ENCODE data around the gene DRICH1.
A peak's percentile ranks its signal among the peaks of the same experiment; 100 is the strongest.
"Not testable (repeated sequence)": the region's sequence is repeated elsewhere in the genome, so short reads cannot be mapped to it uniquely, and the experiment has no call there.

Gene DRICH1

DNA sequence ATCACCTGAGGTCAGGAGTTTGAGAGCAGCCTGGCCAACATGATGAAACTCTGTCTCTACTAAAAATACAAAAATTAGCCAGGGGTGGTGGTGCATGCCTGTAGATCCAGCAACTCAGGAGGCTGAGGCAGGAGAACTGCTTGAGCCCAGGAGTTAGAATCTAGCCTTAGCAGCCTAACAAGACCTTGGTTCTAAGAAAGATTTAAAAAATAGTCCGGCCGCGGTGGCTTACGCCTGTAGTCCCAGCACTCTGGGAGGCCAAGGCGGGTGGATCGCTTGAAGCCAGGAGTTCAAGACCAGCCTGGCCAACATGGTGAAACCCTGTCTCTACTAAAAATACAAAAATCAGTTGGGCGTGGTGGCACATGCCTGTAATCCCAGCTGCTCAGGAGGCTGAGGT, 14.4 kb upstream of the DRICH1 start:
- not testable (repeated sequence) for DNase-seq

DNA sequence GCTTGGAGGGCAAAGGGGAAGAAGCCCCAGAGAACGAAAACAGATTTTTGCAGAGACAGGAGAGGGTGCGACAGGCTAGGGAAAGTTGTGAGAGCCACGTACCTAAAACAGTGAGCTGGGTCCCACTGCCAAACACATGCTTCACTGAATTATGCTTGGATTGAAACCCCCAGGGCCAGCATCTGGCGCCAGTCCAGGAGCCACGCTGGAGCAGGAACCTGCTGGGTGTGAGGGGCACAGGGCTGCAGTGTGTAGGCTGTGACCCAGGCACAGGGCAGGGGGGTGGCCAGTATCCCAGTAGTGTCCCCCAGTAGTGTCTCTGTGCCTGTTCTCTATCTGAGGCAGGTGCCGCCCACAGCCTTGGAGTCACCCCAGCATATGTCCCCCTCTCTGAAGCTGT, 8.1 kb upstream of the DRICH1 start:
- DNase-seq = not testable (repeated sequence)

DNA sequence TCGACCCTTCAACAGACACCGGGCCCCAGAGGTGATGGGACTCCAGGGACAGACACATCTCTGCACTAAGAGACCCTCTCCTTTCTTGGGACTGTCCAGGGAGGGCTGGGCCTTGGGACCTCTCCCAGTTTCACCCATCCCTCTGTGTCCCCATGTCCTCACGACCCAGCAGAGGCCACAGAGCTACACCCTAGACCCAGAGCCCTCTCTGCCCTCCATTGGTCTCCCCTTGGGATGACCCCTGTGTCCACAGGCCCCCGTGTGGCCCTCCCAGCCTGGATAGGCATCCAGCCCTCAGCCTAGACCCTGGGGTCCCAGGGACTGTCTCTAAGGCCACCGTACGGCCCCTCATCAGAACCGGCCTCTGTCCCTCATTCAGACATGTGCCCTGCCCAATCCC, 7.5 kb upstream of the DRICH1 start:
- DNase-seq = no peak

DNA sequence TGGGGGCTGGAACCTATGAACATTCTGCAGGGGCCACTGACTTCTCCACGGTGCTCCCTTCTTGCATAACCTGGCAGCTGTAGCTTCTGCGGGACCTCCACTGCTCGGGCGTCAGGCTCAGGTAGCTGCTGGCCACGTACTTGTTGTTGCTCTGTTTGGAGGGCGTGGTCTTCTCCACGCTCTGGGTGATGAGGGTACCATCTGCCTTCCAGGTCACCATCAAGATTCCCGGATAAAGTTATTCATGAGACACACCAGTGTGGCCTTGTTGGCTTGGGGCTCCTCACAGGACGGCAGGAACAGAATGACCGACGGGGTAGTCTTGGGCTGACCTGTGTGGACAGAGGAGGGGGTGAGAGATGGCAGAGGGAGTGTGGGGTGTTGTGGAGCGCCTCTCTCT, 6.5 kb upstream of the DRICH1 start:
- DNase-seq = no peak

DNA sequence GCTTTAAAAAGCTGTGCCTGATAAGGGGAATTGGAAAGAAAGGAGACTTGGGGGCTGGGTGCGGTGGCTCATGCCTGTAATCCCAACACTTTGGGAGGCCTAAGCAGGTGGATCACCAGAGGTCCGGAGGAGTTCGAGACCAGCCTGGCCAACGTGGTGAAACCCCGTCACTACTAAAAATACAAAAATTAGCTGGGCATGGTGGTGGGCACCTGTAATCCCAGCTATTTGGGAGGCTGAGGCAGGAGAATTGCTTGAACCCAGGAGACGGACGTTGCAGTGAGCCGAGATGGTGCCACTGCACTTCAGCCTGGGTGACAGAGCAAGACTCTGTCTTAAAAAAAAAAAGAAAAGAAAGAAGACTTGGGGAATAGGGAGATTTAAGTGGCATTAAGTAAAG, 3.2 kb upstream of the DRICH1 start:
- not testable (repeated sequence) for DNase-seq

DNA sequence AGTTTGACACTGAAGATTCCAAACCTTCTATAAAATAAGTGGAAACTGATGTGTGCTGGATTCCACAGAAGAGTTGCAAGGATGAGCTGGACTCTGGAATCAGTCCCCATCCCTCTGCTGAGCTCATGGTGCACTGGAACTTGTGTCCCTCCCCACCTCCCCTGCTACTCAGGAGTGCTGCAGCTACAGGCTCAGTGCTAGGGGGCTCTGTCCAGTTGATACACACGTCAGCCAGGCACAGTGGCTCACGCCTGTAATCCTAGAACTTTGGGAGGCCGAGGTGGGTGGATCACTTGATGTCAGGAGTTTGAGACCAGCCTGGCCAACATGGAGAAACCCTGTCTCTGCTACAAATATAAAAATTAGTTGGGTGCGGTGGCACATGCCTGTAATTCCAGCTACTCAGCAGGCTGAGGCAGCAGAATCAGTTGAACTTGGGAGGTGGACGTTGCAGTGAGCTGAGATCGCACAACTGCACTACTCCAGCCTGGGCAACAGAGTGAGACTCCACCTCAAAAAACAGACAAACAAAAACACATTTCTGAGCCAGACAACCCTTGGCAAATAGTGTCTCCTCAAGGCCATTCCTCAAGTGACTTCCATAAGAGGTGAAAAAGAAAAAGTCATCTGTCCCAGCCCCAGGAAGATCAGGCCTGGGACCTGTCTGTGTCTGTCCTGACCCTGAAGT, 3.9 kb downstream of the DRICH1 start:
- DNase-seq = not testable (repeated sequence)

DNA sequence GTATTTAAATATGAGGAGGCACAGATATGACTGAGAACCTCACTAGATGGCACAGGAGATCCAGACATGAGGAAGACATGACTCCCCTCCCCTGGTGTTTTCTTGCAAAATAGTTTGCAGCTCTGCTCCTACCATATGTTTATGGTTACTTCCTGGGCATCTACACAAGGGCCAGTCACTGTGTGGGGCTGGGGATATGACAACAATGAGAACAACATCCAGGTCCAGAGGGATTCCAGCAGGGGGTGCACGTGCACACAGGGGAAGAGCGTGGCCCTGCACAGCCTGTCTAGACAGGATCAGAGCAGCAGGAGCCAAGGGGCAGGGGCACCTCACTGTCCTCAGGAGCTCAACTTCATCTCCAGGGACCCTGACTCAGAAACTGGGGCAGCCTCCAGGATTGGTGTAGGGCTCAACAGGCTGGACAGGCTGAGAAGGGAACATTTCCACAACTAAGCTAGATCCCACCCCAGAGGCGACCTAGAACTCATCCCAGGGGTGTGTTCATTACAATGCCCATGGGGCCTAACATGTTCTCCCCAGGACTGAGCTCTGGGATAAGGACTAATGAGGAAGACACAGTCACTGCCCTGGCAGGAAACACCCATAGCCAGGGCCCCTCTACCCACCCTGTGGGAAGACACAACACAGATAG, 4.6 kb downstream of the DRICH1 start:
- DNase-seq = peak; percentile 69

DNA sequence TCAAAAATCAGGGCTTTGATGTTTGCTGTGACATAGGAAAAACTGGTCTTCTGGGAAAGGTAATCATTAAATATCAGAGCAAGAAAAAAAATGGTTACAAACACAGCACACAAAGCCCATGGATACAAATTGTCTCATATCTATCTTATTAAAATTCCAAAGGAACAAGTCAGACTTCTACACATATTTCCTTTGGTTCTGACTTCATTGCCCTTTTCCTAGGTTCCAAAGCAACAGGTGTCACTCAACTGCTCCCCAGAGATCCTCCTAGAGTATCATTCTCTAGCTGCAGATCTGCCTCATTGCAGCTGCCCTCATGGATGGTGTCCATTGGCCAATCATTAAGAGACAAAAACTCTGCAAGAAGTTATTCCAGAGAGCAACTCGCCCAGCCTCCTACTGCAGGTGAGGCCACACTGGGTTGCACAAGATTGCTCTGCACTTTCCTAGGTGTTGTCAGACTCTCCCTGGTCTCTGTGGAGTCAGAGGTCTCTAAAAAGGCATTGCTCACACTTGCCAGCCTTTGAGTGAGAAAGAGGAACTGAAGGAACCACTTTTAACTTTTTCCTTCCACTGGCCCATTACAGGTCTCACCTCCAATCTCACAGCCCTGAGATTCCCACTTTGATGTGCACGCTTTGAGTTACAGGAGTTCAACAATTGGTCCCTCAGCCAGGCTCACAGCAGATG, 5.7 kb downstream of the DRICH1 start:
- DNase-seq = no peak

DNA sequence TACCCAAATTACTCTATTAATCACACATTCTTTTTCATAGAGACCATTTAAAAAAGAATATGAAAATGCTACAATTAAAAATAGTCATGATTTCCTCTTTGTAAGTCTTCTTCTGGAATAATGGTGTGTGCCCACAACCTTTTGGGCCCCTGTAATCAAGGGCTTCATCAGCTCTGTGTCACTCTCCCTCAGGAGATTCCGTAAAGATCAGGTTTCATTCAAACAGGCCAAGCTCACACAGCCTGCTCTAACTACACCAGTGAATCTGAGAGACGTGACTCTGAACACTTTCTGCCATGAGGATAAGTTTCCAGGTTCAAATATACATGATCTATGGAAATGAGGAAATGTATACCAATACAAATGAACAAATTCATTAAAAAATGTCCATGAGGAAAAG, 9.5 kb downstream of the DRICH1 start:
- DNase-seq = no peak

DNA sequence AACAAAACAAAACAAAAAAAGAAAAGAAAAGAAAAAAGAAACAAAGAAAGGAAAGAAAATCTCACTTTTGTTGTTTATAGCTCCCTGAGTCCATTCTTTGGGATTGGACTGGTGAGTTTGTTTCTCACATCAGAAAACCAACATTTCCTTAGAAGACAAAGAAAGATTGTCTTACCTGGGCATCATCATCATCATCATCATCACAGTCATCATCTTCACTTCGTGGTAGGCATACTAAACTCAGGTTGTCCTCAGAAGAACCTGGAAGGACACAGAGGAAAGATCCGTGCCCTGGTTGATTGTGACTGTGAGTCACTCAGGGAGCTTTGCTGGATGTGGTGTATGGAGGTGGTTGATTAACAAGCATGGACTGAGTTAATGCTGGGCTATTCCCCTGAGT, 10.2 kb downstream of the DRICH1 start:
- not testable (repeated sequence) for DNase-seq

DNA sequence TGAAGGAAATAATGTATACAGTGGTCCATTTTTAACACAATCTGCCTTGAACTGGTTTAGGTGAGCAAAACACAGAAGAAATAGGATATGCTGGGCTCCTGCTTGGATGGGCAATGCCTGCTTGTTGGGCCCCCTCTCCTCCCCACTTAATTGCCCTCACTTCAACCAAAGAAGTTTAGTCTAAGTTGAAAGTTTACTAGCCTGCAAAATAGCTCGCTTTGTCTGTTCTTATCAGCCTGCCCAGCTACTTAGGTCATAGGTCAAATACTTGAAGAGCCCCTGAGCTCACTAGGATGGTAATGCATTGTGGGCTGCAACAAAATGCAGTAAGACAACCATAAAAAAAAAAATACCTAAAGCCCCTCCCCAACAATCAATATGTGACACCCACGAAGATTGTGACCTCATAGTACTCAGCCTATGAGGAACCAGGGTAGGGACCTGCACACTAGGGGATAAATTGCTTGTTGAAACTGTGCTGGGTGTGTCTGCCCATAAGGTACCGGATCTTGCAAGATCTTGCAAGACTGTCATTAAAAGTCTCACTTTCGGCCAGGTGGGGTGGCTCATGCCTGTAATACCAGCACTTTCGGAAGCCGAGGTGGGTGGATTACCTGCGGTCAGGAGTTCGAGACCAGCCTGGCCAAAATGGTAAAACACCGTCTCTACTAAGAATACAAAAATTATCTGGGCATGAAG, 10.9 kb downstream of the DRICH1 start:
- no peak for DNase-seq

DNA sequence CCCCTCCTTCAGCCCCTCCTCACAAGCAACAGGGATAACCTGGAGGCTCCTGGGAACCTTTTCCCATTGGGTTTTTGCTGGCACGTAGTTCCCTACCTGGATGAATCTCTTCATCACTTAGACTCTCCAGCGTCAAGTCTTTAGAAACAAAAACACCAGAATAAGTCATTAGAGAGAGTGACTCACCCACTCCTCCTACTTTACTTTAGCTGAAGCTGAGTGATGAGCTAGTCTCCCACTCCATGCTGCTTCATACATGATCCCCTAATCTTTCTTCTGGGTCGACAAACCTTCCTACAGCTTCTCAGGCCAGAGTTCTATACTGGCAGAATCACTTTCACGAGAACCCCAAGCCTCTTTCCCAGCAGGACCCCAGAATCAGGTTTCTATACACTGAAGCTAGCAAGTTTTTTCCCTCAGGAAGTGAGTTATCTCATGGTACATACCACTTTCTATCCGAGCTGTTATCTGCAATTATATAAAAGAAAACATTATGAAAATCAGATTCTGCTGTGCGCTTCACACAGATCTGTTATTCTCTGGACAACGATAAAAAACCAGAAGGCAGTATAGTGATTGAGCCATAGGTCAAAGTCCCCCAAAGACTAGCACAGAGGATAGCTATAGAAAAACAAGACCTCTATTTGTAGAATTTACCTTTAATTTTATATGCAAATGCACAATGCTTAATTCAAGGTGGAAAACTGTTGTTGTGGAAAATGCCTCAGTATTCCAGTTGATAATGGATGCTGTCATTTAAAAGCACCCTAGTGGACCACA, 18.7 kb downstream of the DRICH1 start:
- no peak for DNase-seq

DNA sequence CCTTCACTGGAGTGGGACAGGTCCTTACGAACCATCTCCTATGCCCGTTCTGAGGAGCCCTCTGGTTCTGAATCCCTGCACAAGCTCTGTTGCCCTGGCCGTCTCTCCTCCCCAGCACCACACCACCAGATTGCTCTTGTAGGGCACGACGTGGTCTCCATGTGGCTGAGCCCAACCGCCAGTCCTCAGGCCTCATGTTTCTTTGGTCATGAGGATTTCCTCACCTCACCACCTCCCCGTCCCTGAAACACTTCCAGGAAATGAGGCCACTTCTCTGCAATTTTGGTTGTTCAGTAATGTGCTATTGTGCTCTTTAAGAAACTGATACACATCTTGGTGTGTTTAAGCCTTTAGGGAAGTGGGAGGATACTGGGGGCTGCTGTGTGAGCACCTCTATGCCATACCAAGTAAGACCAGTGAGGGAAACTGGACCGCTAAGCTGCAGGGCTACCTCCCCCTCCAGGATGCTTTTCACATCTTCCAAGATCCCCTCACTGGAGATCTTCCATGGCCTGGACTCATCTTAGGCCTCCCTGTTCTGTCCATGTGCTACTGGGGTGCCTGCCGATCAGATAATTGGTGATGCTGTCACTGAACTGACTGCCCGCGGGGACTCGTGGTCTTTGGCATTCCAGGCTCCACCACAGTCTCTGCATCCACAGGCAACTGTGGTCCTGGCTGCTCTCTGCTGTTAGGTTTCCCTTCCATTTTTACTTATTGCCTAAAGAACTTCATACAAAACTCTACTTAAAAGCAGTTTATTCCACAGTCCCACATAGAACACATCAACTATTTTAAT, 21.9 kb downstream of the DRICH1 start:
- DNase-seq = no peak

DNA sequence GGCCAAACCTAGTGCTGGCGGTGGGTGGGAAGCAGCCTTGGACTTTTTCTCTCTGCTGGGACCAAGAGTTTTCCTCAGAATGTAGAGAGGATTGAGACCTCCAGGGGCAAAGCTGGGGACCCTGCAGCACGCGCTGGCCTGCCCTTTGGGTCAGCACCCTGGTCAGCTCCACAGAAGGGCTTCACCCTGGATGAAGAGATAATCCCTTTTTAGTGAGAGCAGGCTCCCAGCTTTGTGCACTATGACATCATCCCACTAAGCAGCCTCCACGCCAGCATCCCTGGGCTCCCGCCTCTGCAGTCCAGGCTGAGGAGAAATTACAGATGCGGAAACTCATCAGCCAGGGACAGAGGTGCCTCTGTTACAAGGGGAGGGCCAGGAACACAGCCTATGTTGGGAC, 23.5 kb downstream of the DRICH1 start:
- DNase-seq = no peak

DNA sequence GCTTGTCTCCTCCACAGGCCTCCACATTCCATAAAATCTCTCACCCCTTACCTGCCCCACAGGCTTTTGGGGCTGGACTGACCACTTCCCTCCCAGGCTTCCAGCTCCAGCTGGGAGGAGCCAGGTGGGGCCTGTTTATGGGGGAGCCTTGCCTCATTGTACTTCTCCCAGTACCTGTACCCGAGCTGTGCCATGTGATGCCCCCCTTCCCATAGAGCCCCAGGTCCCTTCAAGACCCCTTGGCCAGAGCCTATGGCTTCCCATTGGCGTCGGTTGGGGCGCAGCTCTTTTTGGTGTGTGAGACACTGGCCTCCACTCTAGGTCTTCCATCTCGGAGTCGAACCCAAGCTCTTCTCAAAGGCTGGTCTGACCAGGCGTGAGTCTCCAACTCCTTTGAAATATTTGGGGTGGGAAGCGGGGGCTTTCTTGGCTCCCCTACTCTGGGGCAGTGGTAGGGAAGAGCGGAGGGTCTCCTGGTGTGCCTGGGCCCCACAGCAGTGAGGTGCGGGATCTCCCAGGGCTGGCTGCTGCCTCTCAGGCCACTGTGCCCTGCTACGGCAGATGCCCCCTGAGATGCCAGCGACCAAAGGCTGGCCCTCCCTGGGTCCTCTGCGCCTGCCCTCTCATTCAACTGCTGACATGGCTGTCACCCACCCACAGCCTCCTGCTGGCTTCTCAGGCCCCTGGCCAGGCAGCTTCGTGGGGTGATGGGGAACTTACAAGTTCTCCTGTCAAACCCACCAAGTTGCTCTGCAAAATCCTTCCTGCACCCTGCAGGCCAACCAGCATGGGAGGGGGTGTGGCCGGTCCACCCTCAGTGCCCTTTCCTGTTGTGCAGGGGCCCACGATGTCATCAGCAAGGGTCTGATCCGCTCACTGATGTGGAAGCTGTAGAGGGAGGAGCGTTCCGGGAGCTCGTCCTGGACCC, 25.7 kb downstream of the DRICH1 start:
- DNase-seq = no peak

DNA sequence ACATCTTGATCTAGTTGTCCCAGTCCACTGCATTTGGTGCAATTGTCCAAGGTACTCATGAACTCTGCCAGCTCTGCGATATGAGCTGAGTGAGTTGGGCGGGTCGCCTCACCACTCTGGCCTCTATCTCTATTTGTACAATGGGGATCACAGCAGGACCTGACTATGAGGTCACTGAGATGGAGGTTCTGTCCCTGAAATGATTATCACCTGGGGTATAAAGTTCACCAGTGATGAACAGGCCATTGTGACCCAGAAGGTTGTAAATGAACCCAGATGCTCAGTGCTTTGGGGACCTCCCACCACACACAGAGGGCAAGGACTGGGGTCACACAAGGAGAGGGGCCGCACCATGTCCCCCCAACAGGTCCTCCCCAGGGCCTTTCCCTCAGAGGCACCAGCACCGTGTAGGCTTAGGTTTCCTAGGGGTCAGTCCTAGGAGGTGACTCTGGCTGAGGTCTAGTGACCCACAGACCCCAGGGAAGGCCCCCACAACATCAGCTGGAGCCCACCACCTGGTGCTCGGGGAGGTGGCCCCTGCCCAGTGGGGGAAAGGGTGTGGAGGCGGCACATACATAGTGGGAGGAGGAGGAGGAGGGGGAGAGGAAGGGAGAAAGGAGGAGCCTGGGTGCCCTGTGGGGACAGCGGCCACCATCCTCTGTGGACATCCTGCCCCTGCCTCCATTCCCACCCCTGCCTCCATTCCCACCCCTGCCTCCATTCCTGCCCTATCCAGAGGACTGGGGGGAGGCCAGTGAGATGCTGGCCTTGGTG, 27.0 kb downstream of the DRICH1 start:
- DNase-seq = no peak

DNA sequence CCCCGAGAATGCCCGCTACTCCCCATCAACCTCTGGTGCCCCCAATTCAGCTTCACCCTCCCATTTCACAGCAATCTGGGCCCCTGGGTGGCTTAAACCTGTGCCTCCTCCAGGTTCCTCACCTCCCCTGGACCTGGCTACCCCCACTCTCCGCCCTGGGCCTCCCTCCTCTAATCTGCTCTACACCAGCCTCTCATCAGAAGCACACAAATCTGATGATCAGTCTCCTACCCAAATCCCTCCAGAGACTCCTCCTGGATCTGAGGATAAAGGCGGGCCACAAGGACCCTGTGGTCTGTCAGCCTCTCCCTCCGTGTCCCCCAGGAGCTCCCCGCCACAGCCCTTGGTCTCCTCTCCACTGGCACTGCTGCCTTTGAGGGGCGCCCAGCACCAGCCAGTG, 28.9 kb downstream of the DRICH1 start:
- DNase-seq = no peak

DNA sequence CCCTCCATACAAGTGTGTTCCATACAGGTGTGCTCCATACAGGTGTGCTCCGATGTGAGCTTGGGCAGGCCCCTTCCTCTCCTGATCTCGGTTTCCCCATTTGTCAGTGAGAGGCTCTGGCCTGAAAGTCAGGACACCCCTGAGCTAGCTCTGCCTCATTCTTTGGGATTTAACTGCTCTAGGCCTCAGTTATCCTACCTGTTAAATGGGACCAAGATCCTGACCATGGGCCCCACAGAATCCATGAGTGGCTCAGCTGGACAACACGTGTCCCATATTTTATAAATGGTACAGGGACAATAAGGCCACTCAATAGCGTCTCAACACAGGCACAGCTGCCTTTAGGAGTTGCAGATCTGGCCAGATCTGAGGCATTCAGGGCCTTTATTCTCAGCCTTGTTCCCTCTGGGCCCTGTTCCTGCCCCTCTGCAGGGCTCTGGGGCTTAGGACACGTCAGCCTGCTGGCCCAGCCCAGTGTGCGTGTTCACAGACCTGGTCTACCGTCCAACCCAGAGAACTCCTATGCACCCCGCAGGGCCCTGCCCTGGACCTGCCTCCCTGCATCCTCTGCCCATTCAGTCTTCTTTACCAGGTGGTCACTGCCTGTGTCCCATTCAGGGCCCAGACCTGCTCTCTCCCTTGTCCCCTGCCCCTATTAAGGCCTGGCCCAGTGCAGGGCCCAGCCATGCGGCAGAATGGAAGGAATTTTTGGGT, 33.2 kb downstream of the DRICH1 start:
- DNase-seq = no peak

DNA sequence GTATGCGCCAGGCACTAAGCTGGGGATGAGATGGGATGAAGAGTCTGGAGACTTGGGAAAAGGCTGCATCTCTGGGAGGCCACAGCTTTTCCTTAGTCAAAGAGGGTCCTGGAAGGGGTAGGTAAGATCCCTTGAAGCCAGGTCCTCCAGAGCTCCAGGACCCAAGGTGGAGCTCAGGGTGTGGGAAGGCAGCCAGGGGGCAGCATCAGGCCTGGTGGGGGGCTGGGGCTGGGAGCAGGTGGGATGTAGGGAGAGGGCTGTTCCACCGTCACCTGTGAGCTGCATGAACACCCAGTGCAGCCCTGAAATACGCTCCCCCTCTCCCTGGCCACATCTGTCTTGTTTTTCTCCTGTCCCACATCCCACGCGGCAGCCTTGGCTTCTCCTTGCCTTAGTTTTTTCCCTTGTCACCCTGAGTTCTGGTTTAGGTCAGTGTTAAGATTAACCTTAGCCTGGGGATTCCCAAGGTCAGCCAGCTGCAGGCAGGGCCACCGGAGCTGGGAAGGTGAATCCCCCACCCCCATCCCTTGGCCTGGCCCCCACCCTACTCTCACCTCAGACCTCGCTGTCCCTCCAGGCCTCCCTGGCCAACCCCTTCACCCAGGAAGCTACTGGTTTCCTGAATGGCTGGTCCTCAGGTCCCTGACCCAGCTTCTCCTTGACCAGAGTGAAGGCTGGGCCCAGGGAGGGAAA, 34.4 kb downstream of the DRICH1 start:
- not testable (repeated sequence) for DNase-seq
